ENCODE data around the gene ASB14.

The ASB14 gene

DNA sequence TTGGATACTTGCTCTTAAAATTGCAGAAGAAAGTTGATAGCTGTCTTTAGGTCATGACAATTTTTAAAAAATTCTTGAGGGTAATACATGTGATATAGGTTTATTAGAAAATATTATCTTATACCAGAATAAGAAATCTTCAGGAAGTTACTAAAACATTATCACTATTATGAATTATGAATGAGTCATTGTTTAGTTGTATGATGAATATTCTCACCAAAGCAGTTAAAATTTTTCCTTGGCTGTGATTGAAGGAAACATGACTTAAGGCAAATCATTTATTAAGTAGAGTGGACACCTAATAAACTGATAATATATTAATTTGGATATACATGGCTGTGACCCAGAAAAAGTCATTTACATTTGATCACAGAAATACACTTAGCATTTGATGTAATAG, 34.8 kb downstream of the ASB14 start:
- FAIRE-seq: no peak

DNA sequence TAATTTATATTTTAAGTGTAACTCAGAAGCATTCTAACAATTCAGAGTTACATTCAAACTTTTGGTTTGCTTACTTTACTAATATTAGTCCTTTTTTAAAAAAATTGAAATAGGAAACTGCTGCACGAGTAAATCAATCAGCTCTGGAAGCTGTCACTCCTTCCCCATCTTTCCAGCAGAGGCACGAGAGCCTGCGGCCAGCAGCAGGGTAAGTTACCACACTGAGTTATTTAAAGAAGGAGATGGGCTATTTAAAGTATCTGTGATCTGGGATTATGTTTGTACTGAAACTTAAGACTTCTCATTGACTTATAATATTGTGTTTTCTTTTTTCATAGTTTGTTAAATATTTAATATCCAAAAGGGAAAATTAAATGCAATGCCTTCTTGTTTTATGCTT, 35.6 kb downstream of the ASB14 start:
- no peak for FAIRE-seq

DNA sequence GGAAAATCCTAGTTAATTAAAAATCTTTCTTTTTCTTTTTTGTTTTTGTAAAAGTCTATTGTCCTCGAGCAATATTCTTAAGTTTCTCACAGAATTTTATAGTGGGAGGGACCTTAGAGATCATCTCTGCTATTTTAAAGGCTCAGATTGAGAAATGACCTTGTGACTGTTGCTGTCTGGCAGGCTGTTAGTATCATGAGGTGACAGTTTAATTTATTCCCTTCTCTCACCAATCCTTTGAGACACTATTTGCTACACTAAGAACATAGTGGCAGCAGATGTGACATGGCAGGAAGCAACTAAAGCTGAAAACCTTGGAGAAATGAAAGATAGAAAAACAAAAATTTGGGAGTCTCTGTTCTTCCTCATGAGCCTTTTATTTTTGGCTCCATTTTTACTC, 40.1 kb downstream of the ASB14 start:
- no peak for FAIRE-seq

DNA sequence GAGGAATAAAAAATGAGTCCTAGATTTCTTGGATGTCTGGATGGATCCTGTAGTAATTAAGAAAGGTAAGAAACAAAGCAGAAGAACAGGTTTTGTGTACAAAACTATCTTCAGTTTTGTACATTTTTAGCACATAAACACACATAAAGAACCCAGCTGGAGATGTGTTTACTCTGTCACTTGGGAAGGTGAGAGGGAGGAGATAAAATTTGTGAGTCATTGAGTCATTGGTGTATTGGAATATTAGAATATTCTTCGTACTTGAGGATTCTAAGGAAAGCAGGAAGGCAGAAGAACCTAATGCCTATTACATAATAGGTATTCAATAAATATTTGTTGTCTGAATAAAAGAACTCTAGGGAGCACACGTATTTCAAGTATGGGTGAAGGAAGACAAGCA, 47.5 kb downstream of the ASB14 start:
- no peak for FAIRE-seq

DNA sequence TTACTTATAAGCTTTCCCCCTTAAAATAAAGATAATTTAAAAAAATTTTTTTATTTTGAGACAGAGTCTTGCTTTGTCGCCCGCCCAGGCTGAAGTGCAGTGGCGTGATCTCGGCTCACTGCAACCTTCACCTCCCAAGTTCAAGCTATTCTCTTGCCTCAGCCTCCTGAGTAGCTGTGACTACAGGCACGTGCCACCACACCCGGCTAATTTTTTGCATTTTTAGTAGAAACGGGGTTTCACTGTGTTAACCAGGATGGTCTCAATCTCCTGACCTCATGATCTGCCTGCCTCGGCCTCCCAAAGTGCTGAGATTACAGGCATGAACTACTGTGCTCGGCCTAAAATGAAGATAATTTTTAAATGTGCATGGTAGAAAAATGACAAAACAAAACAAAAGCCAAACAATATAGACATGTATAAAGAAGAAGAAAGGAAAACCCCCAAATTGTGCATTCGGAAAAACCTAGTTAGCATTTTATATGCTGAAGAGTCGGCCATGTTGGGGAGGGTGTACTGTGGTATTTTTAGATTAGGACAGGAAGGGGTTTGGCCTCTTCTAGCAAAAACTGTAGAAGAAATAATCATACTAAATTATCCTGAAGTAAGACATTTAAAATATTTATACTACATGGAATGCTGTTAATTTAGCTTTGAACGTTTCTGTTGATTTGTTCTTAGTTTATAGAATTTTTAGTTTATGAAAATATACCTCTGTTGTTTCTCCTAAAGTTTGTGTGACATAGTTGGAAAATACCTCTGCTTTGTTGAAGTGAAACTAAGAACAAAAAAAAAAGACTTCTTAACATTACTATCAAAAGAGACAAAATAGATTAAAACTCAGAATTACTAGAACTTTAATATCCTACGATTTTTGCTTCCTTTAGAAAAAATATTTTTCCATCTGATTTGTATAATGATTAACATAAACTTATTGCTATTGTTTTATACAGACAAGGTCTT, 57.6 kb downstream of the ASB14 start:
- FAIRE-seq: no peak

DNA sequence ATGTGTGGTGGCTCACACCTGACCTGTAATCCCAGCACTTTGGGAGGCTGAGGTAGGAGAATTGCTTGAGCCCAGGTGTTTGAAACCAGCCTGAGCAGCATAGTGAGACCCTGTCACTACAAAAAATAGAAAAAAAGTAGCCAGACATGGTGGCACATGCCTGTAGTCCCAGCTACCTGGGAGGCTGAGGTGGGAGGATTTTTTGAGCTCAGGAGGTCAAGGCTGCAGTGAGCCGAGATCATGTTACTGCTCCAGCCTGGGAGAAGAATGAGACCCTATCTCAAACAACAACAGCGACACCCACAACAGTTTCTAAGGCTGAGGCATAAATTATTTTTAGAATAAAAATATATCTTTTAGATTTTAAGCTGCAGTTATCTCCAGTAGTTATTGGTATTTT, 58.7 kb downstream of the ASB14 start:
- FAIRE-seq: no peak

DNA sequence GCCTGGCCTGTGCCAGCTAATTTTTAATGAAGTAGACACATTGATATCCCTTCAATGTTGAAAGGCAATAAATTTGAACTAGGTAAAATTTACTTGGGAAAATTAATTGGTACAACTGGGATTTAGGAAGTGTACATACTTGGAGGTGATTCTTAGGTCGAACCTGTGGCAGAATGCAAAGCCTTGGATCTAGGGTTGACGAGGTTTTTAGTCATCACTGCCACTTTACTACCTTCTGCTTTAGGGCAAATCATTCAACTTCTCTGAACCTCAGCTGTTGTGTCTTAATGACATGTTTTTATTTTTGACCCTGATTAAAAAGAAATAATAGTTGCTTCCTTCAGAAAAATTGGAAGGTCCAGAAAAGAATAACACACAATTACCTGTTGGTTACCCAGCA, 62.5 kb downstream of the ASB14 start:
- no peak for FAIRE-seq

DNA sequence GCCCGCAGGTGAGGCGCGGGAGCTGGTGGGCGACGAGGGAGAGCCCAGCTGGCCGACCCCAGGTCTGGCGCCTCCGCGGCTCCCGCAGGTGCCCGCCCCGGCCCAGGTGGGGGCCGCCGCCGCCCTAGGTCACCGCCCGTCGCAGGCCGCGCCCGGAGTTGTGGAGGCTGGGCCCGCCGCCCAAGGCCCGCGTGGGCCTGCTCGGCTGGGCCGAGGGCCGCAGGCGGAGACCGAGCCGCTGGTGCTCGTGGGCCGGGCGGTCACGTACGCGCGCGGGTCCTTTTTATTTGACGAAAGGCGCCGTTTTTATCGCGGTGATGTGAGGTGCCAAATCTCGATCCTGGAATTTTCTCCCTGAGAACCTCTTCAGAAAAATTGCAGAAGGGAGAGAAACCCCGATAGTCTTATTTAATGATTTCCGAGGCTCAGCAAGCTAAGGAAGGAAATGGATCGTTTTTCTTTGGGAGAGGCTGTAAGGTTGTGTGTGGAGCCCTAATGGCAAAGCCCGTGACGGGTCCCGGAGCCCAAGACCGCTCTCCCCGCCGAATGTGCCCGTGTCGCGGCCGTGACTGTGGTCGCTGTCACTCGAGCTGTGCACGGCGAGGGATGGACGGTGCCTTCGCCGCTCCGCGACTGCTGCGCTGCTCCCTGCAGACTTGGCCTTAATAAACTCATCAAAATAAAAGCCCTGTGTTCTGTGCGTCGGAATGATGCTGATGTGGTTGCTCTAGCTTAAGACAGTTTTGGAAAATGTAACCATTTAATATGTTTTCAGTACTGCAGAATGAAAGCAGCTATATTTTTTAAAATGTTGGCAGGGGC, 64.3 kb downstream of the ASB14 start:
- no peak for FAIRE-seq

DNA sequence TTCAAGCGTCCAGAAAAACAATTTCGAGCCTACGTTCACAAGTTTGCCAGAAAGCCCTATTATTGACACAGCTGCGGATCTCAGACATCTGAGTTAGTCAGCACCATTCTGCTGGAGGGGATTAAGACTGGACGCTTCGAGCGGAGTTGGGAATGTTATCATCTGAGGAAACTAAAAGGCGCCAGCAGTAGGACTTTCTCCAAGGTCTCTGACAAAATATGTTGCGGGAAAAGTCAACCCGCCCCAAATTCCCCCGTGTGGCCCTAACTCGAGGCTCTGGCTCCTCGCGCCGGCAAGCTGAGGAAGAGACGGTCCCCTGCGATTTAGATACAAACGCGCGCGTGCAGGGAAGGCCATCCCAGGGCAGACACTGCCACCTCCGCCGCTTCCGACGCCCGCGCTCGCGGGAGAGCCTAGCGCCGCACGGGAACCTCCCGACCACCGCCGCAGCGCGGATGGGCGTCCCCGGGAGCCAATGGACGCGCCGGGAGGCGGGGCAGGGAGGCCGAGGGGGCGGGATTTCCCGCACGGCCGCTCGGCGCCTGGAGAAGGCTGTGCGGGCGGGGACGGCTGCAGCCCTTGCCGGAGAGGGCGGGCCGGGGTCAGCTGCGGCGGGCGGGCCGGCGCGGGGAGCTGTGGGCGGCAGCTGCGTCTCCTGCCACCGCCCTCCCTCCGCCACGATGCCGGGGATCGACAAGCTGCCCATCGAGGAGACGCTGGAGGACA, 65.1 kb downstream of the ASB14 start, which contains the start of gene APPL1:
Gene APPL1 (plus strand): TSS at position 526 of the 726 bp plus-strand sequence. CDS start 155 bp downstream, at position 681.
- no peak for FAIRE-seq

DNA sequence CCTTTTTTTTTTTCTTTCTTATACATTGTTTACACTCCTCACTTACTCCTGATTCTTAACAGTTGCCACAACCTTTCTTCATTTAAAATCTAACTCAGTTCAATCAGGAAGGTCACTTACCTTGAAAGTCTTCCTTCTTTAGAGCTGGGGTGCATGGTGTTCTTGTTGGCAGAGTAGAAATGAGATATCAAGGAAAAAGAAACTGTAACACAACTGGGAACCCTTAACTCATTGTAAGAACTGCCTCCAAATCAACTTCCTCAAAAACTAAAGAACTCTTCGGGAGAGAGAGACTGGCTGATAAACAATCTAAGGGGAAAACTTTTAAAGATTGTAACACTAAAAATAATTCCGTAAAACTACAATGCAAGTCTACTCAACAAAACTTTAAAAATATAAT, 66.3 kb downstream of the ASB14 start:
- FAIRE-seq: no peak

DNA sequence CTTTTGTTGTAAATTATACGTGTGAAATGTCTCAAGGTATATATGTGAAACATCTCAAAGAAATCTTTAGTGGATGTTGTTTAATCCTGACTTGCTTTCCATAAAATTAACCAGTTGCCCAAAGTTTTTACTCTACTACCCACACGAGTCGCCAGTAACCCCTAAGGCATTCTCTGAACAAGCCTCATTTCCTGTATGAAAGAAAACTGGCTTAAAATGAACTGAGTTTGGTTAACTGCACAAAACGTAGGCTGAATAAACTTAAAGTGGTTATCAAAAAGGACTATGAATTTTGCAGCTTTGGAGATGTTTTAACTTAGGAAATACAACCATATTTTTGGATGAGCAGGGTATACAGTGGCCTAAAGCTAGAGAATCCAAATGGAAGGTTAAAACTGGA, 67.6 kb downstream of the ASB14 start:
- FAIRE-seq: no peak

DNA sequence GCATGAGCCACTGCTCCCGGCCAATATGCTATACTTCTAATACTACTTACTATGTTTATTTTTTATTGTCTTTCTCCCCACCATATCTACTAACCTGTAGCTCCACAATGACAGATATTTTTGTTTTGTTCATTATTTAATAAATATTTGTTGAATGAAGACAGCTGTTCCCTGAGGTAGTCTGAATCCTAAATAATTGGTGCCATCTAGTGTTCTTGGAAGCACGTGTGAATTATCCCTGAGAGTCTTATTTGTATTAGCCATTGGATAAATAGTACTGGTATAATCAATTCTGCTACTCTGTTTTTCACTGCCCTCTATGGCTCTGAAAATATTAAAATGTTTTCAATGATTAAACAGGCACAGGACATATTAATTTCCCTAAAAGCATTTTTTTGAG, 70.6 kb downstream of the ASB14 start:
- FAIRE-seq: peak; percentile 41

All from islet of Langerhans (tissue), 1 donor.